CD14-positive monocyte (primary cell): ENCODE measurements around the gene ARID2. TPM values are rescaled to one million over a fixed set of nuclear protein-coding genes. Genes with fewer than 3 reads are reported as not detected.

ENCODE experiments used
- DNase-seq, 3 donors: peaks; one replicate each; pipeline ENCODE4 v3.0.0-alpha.2; 2011 to 2022
- H2AFZ ChIP-seq: 2 replicates; pipeline ENCODE4 v1.6.0; 2012; ENCODE audit warnings: mild to moderate bottlenecking, low read depth, low read length, inconsistent platforms; ENCODE audit not compliant: insufficient read depth, poor library complexity, severe bottlenecking
- H3K27ac ChIP-seq, 2 donors: 1 replicate in 1 of 2; 2 replicates in 1 of 2; pipeline ENCODE4 v1.5.1; 2012 to 2013; ENCODE audit warnings: low read length in 2 of 2, control low read depth in 1 of 2, inconsistent platforms in 1 of 2, low read depth in 1 of 2, mild to moderate bottlenecking in 1 of 2
- H3K27me3 ChIP-seq, 2 donors: one replicate each; pipeline versions ENCODE4 v1.6.0 to v1.6.1; 2011 to 2013; ENCODE audit warnings: low read length in 2 of 2; ENCODE audit not compliant: control insufficient read depth in 2 of 2, insufficient read depth in 2 of 2
- H3K36me3 ChIP-seq, 2 donors: replicated peaks in 1 of 2; 1 replicate in 1 of 2; 2 replicates in 1 of 2; pipeline versions ENCODE4 v1.5.1 to v1.6.1; 2012 to 2013; ENCODE audit warnings: low read length in 2 of 2, control low read depth in 1 of 2, inconsistent platforms in 1 of 2, mild to moderate bottlenecking in 1 of 2; ENCODE audit not compliant: insufficient read depth in 2 of 2, control insufficient read depth in 1 of 2
- H3K4me1 ChIP-seq, 2 donors: 1 replicate in 1 of 2; 2 replicates in 1 of 2; pipeline versions ENCODE4 v1.5.1 to v1.6.1; 2012 to 2013; ENCODE audit warnings: low read length in 2 of 2, control low read depth in 1 of 2, inconsistent platforms in 1 of 2, mild to moderate bottlenecking in 1 of 2, moderate library complexity in 1 of 2; ENCODE audit not compliant: insufficient read depth in 2 of 2, control insufficient read depth in 1 of 2
- H3K4me2 ChIP-seq: replicated peaks from 2 replicates; pipeline ENCODE3; 2012; ENCODE audit warnings: low read length, moderate library complexity, mild to moderate bottlenecking; ENCODE audit not compliant: poor library complexity, severe bottlenecking; ENCODE audit errors: extremely low read depth
- H3K4me3 ChIP-seq, 3 experiments: fragments of 200-600 bp in 1 of 3; sonication (generic) in 1 of 3; replicated peaks in 1 of 3; 1 replicate in 2 of 3; 2 replicates in 1 of 3; pipeline ENCODE4 v1.5.1; 2011 to 2013; ENCODE audit warnings: low read length in 3 of 3, mild to moderate bottlenecking in 3 of 3, control low read depth in 2 of 3, low read depth in 2 of 3, inconsistent platforms in 1 of 3, moderate library complexity in 1 of 3
- H3K79me2 ChIP-seq: 2 replicates; pipeline ENCODE4 v1.6.0; 2012; ENCODE audit warnings: mild to moderate bottlenecking, control low read depth, inconsistent platforms, low read length, moderate library complexity; ENCODE audit not compliant: insufficient read depth
- H3K9ac ChIP-seq: 2 replicates; pipeline ENCODE4 v1.6.0; 2017; ENCODE audit warnings: low read length, mild to moderate bottlenecking; ENCODE audit not compliant: insufficient read depth, poor library complexity, severe bottlenecking
- H3K9me3 ChIP-seq, 2 donors: replicated peaks in 1 of 2; 1 replicate in 1 of 2; 2 replicates in 1 of 2; pipeline versions ENCODE4 v1.5.1 to v1.6.1; 2012 to 2013; ENCODE audit warnings: low read length in 2 of 2, control low read depth in 1 of 2; ENCODE audit not compliant: control insufficient read depth in 1 of 2, insufficient read depth in 1 of 2
- H4K20me1 ChIP-seq: 2 replicates; pipeline ENCODE4 v1.6.0; 2012; ENCODE audit warnings: mild to moderate bottlenecking, low read length, control low read depth, moderate library complexity; ENCODE audit not compliant: insufficient read depth
- H3K27ac Mint-ChIP-seq, 7 donors: one replicate each; pipeline ENCODE4 v1.8.0; 2020; ENCODE audit warnings: mild to moderate bottlenecking in 7 of 7, mixed read lengths in 7 of 7, moderate library complexity in 6 of 7, inconsistent platforms in 2 of 7
- H3K27me3 Mint-ChIP-seq, 3 donors: one replicate each; pipeline ENCODE4 v1.8.0; 2021 to 2022; ENCODE audit warnings: low read depth in 3 of 3, mild to moderate bottlenecking in 3 of 3, mixed read lengths in 3 of 3, moderate library complexity in 3 of 3, inconsistent platforms in 1 of 3
- H3K36me3 Mint-ChIP-seq, 2 donors: one replicate each; pipeline ENCODE4 v1.8.0; 2020; ENCODE audit warnings: mixed read lengths in 2 of 2, inconsistent platforms in 1 of 2, mild to moderate bottlenecking in 1 of 2
- H3K4me1 Mint-ChIP-seq: one replicate; pipeline ENCODE4 v1.8.0; 2020; ENCODE audit warnings: mild to moderate bottlenecking, mixed read lengths
- H3K4me3 Mint-ChIP-seq, 2 donors: one replicate each; pipeline ENCODE4 v1.8.0; 2020; ENCODE audit warnings: mild to moderate bottlenecking in 2 of 2, mixed read lengths in 2 of 2, moderate library complexity in 1 of 2
- H3K9me3 Mint-ChIP-seq, 7 donors: one replicate each; pipeline ENCODE4 v1.8.0; 2020 to 2022; ENCODE audit warnings: mixed read lengths in 7 of 7, mild to moderate bottlenecking in 6 of 7, moderate library complexity in 6 of 7, inconsistent platforms in 2 of 7
- CTCF ChIP-seq: fragments of 200-600 bp; IDR thresholded peaks from one replicate; pipeline ENCODE4 v1.8.0; 2022; ENCODE audit warnings: antibody characterized with exemption, mild to moderate bottlenecking
- WGBS: methylation state at CpG from one replicate; pipeline ENCODE4 v1.1.5; 2013; ENCODE audit warnings: missing lambda C conversion rate; ENCODE audit not compliant: insufficient coverage; 5-methylcytosine and 5-hydroxymethylcytosine counted together
- intact Hi-C, 2 donors: fragments of 100-400 bp; cut with micrococcal nuclease; formaldehyde crosslinking; loops; one replicate each; pipeline versions ENCODE4 v1.15.0 to v1.15.1; 2023
- polyA plus RNA-seq, 3 donors: library from polyadenylated mRNA; depleted of rRNA in 1 of 3; unstranded in 2 of 3; stranded (reverse) in 1 of 3; fragments of 300-500 nt in 2 of 3; fragments of >200 nt in 1 of 3; fragmentation: Illumina TruSeq in 2 of 3; gene quantifications; 1 replicate in 2 of 3; 2 replicates in 1 of 3; pipeline ENCODE4 v1.2.3, GENCODE V29; 2012 to 2021

Gene ARID2
- polyA plus RNA-seq, 3 donors, result 3.0 to 8.0 (median 4.7) TPM

GRCh38 chr12:45877069-45877468, 147.6 kb downstream of the ARID2 start:
- intact Hi-C loops, result no loop called here
- H3K79me2 ChIP-seq, result no peaks in the 10 kb centered on the region

DNA sequence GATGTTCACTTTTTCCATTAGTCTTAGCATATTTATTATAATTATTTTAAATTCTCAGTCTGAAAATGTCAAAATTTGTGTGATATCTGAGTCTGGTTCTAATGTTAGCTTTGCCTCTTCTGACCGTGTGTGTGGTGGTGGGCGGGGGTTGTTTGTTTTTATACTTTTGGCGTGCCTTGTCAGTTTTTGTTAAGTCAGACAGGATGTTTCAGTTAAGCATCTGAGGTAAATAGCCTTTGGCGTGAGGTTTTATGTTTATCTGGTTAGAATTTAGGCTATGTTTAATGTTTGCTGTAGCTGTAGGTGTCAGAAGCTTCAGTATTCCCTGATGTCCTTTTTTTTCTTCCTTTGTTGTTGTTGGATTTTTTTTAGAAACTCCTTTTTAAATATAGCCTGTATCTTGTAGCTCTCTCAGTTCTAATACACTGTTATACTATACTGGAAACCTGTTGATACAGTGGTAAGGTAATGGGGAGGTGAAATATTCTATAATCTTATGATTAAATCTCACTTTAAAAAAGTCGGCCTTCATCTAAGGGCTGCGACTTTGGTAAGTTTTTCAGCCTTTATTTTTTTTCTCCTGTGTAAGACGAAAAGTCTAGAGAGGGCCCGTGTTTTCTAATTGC, 149.2 kb downstream of the ARID2 start:
- peak overlapping the region in 2 of 7 donors; percentile 3 to 8 for H3K27ac Mint-ChIP-seq
- H3K27me3 Mint-ChIP-seq, result peaks cover 0 to 2% (median 0%) of the 10 kb centered on the region in 3 donors
- H3K27ac ChIP-seq, result peak overlapping the region in 1 of 2 donors; percentile 5
- WGBS, result 59% methylated on average over 3 of the region's 8 CpGs
- peaks cover 0 to 6% (median 0%) of the 10 kb centered on the region in 7 donors for H3K9me3 Mint-ChIP-seq
- intact Hi-C loops, result no loop called here
- H3K4me1 ChIP-seq, result no peaks in the 10 kb centered on the region
- H2AFZ ChIP-seq, result no peak overlapping the region
- no peak overlapping the region for H3K4me3 ChIP-seq
- no peaks in the 10 kb centered on the region for H3K79me2 ChIP-seq
- no peak for TF ChIP-seq CTCF
- H4K20me1 ChIP-seq, result no peaks in the 10 kb centered on the region
- H3K4me2 ChIP-seq, result no peak overlapping the region
- H3K36me3 ChIP-seq, result peaks cover 38 to 89% of the 10 kb centered on the region in 2 donors
- no peak overlapping the region for H3K4me3 Mint-ChIP-seq
- H3K9me3 ChIP-seq, result peaks cover 0 to under 1% of the 10 kb centered on the region in 2 donors
- no peaks in the 10 kb centered on the region for H3K4me1 Mint-ChIP-seq
- peaks cover 69 to 77% of the 10 kb centered on the region in 2 donors for H3K36me3 Mint-ChIP-seq
- H3K27me3 ChIP-seq, result no peaks in the 10 kb centered on the region
- DNase-seq, result no peak
- no peak overlapping the region for H3K9ac ChIP-seq

More at GRCh38 chr12:45877069-45877468, 147.6 kb downstream of the ARID2 start:
- no peaks in the 10 kb centered on the region for H4K20me1 ChIP-seq
- Mint-ChIP-seq H3K27me3 (peaks cover 0 to 2% (median 0%) of the 10 kb centered on the region in 3 donors), H3K9me3 (peaks cover 0 to 5% (median 0%) of the 10 kb centered on the region in 7 donors), H3K27ac (peak overlapping the region in 1 of 7 donors; percentile 68), H3K36me3 (peaks cover 73 to 81% of the 10 kb centered on the region in 2 donors), H3K4me3 (no peak overlapping the region), H3K4me1 (no peaks in the 10 kb centered on the region)
- no peak overlapping the region for H3K27ac ChIP-seq
- no peak overlapping the region for H2AFZ ChIP-seq
- no peaks in the 10 kb centered on the region for H3K27me3 ChIP-seq
- H3K36me3 ChIP-seq, result peaks cover 47 to 90% of the 10 kb centered on the region in 2 donors
- H3K4me1 ChIP-seq, result no peaks in the 10 kb centered on the region
- DNase-seq, result no peak
- no peak overlapping the region for H3K4me2 ChIP-seq
- no peak for TF ChIP-seq CTCF
- WGBS, result 100% methylated on average over 5 of the region's 5 CpGs
- no peak overlapping the region for H3K4me3 ChIP-seq
- no peak overlapping the region for H3K9ac ChIP-seq
- no peaks in the 10 kb centered on the region for H3K9me3 ChIP-seq
